GM23248 (cell line): Measurements from ENCODE around the gene FHL1.

ENCODE experiments used
- EZH2 ChIP-seq: fragments of 200-600 bp; sonication (generic); IDR thresholded peaks from 2 replicates; pipeline ENCODE4 v1.6.1; 2018; ENCODE audit warnings: antibody characterized with exemption, mild to moderate bottlenecking; ENCODE audit not compliant: insufficient read depth, poor library complexity, severe bottlenecking
- EZH2phosphoT487 ChIP-seq: fragments of 200-600 bp; sonication (generic); IDR thresholded peaks from 2 replicates; pipeline ENCODE4 v1.6.1; 2018; ENCODE audit warnings: antibody characterized with exemption, moderate library complexity, mild to moderate bottlenecking, low read depth; ENCODE audit not compliant: insufficient read depth

DNA sequence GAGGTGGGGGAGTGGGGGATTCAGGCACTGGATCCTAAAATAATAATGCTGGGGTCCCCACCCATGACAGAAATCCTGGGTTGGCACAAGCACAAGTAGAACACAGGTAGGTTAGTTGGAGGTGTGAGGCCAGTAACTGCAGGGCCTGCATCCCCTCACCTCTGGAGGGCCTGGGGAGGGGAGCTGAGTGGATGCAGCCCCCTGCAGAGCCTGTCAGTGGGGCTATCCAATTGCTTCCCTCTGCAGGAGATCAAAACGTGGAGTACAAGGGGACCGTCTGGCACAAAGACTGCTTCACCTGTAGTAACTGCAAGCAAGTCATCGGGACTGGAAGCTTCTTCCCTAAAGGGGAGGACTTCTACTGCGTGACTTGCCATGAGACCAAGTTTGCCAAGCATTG is 60.2 kb downstream of the FHL1 start:
- TF ChIP-seq EZH2 = no peak
- no peak for TF ChIP-seq EZH2phosphoT487
